ENCODE data around the gene AFAP1. TPM values are rescaled to one million over a fixed set of nuclear protein-coding genes. Genes with fewer than 3 reads are reported as not detected.

AFAP1 gene
- total RNA-seq, 4 donors from 2014 or later, result 8.2 to 22.3 (median 15.2) TPM

DNA sequence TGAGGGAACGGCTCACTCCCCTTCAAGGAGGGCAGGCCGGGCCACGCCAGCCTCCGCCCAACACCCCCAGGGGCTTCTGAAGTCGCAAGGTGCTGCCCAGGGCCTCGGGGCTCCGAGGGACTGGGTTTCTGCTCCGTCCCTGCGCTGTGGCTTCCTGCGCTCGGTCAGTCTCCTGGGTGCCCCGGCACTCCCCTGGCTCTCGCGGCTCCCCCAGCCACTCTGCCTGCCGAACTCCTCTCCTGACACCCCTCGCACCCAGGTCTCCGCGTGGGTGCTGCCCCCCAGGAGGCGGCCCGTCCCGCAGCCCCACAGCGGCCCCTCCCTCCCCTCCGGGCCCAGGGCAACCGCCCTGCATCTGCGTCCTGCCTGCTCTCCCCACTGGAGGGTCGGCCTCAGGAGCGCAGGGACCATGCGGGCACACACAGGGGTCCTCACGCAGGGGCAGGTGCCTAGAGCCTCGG is 151.9 kb downstream of the AFAP1 start:
- intact Hi-C loops (cut with DNase I; ENCODE audit: low total_unique reads), result no loop called here
- H3K4me3 ChIP-seq (ENCODE audit: low read depth, poor library complexity, severe bottlenecking), result no peak overlapping the region
- 93 to 97% methylated on average over 24 to 30 of the region's 30 CpGs for WGBS, 2 donors
- DNase-seq (ENCODE audit: low spot score in 2 of 2), result no peak
- TF ChIP-seq, protein P1, sequence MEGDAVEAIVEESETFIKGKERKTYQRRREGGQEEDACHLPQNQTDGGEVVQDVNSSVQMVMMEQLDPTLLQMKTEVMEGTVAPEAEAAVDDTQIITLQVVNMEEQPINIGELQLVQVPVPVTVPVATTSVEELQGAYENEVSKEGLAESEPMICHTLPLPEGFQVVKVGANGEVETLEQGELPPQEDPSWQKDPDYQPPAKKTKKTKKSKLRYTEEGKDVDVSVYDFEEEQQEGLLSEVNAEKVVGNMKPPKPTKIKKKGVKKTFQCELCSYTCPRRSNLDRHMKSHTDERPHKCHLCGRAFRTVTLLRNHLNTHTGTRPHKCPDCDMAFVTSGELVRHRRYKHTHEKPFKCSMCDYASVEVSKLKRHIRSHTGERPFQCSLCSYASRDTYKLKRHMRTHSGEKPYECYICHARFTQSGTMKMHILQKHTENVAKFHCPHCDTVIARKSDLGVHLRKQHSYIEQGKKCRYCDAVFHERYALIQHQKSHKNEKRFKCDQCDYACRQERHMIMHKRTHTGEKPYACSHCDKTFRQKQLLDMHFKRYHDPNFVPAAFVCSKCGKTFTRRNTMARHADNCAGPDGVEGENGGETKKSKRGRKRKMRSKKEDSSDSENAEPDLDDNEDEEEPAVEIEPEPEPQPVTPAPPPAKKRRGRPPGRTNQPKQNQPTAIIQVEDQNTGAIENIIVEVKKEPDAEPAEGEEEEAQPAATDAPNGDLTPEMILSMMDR (IDR thresholded peaks at IDR 0.05), result no peak
- no peak for TF ChIP-seq POLR2A (IDR thresholded peaks at IDR 0.05)

DNA sequence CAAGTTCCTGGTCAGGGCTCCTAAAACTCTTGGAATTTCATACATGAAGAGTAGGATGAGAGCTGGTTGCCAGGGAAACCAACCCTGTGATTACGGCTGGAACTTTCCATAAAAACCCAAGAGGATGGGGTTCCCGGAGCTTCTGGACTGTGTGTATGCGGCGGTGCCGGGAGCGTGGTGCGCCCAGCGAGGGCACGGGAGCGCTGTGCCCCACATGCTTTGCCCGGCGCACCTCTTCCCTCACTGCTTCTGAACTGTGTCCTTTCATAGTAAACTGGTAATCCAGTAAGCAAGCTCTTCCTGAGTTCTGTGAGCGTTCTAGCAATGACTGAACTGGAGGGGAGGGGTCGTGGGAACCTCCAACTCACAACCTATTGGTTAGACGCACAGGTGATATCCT is 152.6 kb downstream of the AFAP1 start:
- TF ChIP-seq, protein P1 (IDR thresholded peaks at IDR 0.05), result no peak
- TF ChIP-seq POLR2A (IDR thresholded peaks at IDR 0.05), result no peak
- no peak for DNase-seq (ENCODE audit: low spot score in 2 of 2)
- WGBS, 2 donors, result 91 to 96% methylated on average over 15 of the region's 15 CpGs
- no peak overlapping the region for H3K4me3 ChIP-seq (ENCODE audit: low read depth, poor library complexity, severe bottlenecking)
- intact Hi-C loops (cut with DNase I; ENCODE audit: low total_unique reads), result no loop called here

DNA sequence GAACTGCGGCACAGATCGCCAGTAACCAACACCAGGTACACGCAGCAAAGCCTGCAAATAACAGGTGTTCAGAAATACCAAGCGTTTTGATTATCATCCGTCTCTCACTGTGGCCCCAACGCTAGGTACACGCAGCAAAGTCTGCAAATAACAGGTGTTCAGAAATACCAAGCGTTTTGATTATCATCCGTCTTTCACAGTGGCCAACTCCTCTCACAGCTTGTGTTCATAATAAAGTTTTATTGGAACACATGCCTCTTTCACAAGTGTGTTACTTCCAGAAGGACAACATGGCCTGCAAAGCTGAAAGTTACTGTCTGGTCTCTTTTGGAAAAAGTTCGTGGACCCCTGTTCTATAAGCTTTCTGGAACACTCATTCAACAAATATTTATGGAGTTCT is 153.1 kb downstream of the AFAP1 start:
- intact Hi-C loops (cut with DNase I; ENCODE audit: low total_unique reads), result no loop called here
- no peak overlapping the region for H3K4me3 ChIP-seq (ENCODE audit: low read depth, poor library complexity, severe bottlenecking)
- no peak for TF ChIP-seq POLR2A (IDR thresholded peaks at IDR 0.05)
- TF ChIP-seq, protein P1 (IDR thresholded peaks at IDR 0.05), result no peak
- DNase-seq (ENCODE audit: low spot score in 2 of 2), result no peak
- WGBS, 2 donors, result 94 to 95% methylated on average over 10 of the region's 10 CpGs

DNA sequence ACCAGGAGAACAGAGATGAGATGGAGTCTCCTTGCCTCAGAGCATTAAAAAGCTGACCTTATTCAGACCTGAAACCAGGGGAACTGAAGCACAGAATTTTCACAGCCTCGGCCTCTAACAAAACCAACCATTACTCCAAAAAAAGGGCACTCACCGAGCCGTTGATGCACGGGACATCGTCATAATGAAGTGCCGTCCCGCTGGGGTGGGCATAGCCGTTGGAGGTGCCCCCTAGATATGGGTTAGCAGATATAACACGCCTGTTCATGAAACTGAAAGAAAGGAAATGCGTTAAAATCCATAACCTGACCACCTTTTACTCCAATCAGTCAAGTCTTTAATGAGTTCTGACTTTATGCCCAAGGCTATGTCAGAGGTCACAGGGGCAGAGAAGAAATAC is 153.6 kb downstream of the AFAP1 start:
- H3K4me3 ChIP-seq (ENCODE audit: low read depth, poor library complexity, severe bottlenecking), result no peak overlapping the region
- no peak for TF ChIP-seq POLR2A (IDR thresholded peaks at IDR 0.05)
- TF ChIP-seq, protein P1 (IDR thresholded peaks at IDR 0.05), result no peak
- DNase-seq (ENCODE audit: low spot score in 2 of 2), result no peak
- intact Hi-C loops (cut with DNase I; ENCODE audit: low total_unique reads), result no loop called here
- WGBS, 2 donors, result 91 to 95% methylated on average over 10 of the region's 10 CpGs

DNA sequence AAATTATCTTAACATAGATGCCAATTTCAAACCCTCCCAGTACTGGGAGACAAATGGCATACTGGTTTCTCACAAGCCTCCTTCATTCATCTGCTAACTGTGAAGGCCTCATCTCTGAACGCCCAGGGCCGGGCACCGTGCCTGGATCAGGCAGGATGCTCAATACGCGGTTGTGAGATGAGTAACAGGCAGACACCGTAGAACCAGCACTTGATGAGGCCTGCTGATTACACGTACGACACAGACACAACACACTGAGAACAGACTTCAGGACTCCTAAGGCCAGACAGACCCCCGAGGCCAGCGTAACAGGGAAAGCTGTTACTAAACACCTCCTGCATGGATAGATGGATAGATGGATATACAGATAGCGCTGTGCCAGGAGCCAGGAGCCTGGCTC is 154.6 kb downstream of the AFAP1 start:
- TF ChIP-seq, protein P1 (IDR thresholded peaks at IDR 0.05), result no peak
- no peak for TF ChIP-seq POLR2A (IDR thresholded peaks at IDR 0.05)
- 79 to 83% methylated on average over 11 of the region's 11 CpGs for WGBS, 2 donors
- DNase-seq (ENCODE audit: low spot score in 2 of 2), result no peak
- H3K4me3 ChIP-seq (ENCODE audit: low read depth, poor library complexity, severe bottlenecking), result no peak overlapping the region
- intact Hi-C loops (cut with DNase I; ENCODE audit: low total_unique reads), result no loop called here

DNA sequence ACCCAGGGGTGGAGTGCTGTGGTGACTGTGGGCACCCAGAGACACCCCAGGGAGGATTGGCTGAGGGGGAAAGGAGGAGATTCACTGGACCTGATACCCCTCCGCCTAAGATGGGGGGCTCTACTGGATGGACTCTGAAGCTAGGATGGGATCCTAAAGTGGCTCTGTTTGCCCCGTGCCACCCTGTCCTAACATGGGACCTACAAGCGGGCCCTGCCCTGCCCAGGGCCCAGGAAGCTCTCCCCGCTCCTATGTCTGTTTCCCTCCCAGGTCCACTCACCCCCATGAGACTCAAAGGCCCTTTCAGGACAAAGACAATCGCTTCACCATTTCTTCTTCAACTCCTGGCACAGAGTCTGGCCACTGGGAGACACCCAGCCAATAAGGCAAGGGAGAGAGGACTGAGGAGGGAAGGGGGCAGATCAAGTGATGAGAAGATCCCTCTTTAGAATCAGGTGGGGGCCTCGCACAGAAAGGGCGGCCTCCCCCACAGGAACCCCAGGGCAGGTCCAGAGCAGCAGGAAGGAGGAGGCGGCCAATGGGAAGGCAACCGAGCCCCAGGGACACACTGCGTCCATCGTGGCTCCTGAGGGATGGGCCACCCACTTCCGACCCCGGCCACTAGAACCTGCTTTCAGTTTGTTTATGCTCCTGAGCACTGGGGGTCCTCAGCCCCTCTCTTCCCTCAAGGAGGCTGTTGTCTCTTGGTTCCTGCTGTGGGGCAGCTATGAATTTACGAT is 155.4 kb downstream of the AFAP1 start:
- intact Hi-C loops (cut with DNase I; ENCODE audit: low total_unique reads), result no loop called here
- WGBS, 2 donors, result 95% methylated on average over 14 of the region's 14 CpGs
- DNase-seq (ENCODE audit: low spot score in 2 of 2), result no peak
- no peak for TF ChIP-seq POLR2A (IDR thresholded peaks at IDR 0.05)
- TF ChIP-seq, protein P1 (IDR thresholded peaks at IDR 0.05), result no peak
- H3K4me3 ChIP-seq (ENCODE audit: low read depth, poor library complexity, severe bottlenecking), result no peak overlapping the region

All from lower leg skin (tissue), 4 donors.